HepG2 (cell line): Measurements from ENCODE around the gene KLHL33. TPM values are rescaled to one million over a fixed set of nuclear protein-coding genes. Genes with fewer than 3 reads are reported as not detected.

ENCODE experiments used
- BORCS8-MEF2B ChIP-seq: sonication (generic); formaldehyde crosslinking; IDR thresholded peaks from 2 replicates; pipeline ENCODE4 v1.8.0; 2022; ENCODE audit warnings: mild to moderate bottlenecking, missing genetic modification reagents
- CERS6 ChIP-seq: sonication (generic); formaldehyde crosslinking; IDR thresholded peaks from 2 replicates; pipeline ENCODE4 v1.5.0; 2020; ENCODE audit warnings: missing genetic modification reagents
- IKZF4 ChIP-seq: sonication (generic); formaldehyde crosslinking; IDR thresholded peaks from 2 replicates; pipeline ENCODE4 v1.5.1; 2020; ENCODE audit warnings: borderline replicate concordance, mild to moderate bottlenecking, low read depth, missing genetic modification reagents; ENCODE audit errors: not compliant biosample characterization
- KDM6A ChIP-seq: IDR thresholded peaks from 2 replicates; pipeline ENCODE4 v1.6.1; 2016; ENCODE audit warnings: low read depth
- MAZ ChIP-seq, 2 experiments: sonication (generic) in 1 of 2; formaldehyde crosslinking in 1 of 2; IDR thresholded peaks; 2 replicates each; pipeline versions ENCODE4 v1.5.0 to v1.6.1; 2012 to 2020; ENCODE audit warnings: low read depth in 2 of 2, mild to moderate bottlenecking in 2 of 2, borderline replicate concordance in 1 of 2, improper control_type of control experiment in 1 of 2, low read length in 1 of 2, missing genetic modification reagents in 1 of 2, moderate library complexity in 1 of 2
- MLXIP ChIP-seq: sonication (generic); formaldehyde crosslinking; IDR thresholded peaks from 2 replicates; pipeline ENCODE4 v1.9.0; 2021; ENCODE audit warnings: missing genetic modification reagents, borderline replicate concordance
- PAF1 ChIP-seq: IDR thresholded peaks from 2 replicates; pipeline ENCODE4 v1.6.1; 2016; ENCODE audit warnings: missing genetic modification reagents, missing compliant biosample characterization
- RBAK ChIP-seq: sonication (generic); formaldehyde crosslinking; IDR thresholded peaks from 2 replicates; pipeline ENCODE4 v1.5.1; 2020; ENCODE audit warnings: mild to moderate bottlenecking, missing genetic modification reagents
- SOX6 ChIP-seq, 2 experiments: fragments of 450-650 bp in 1 of 2; sonication (generic) in 1 of 2; formaldehyde crosslinking in 1 of 2; IDR thresholded peaks; 2 replicates each; pipeline versions ENCODE4 v1.4.0 to v1.6.1; 2017 to 2020; ENCODE audit warnings: antibody characterized with exemption in 1 of 2, mild to moderate bottlenecking in 1 of 2, missing genetic modification reagents in 1 of 2
- ZNF256 ChIP-seq: sonication (generic); formaldehyde crosslinking; conservative IDR thresholded peaks from 2 replicates; pipeline ENCODE4 v1.4.0; 2020; ENCODE audit warnings: missing genetic modification reagents
- ZNF263 ChIP-seq: sonication (generic); formaldehyde crosslinking; IDR thresholded peaks from 2 replicates; pipeline ENCODE4 v1.4.0; 2020; ENCODE audit warnings: missing genetic modification reagents
- ZNF547 ChIP-seq: sonication (generic); formaldehyde crosslinking; IDR thresholded peaks from 2 replicates; pipeline ENCODE4 v1.5.1; 2020; ENCODE audit warnings: mild to moderate bottlenecking, missing genetic modification reagents
- ZNF550 ChIP-seq: sonication (generic); formaldehyde crosslinking; IDR thresholded peaks from 2 replicates; pipeline ENCODE4 v1.4.0; 2020; ENCODE audit warnings: mild to moderate bottlenecking, missing genetic modification reagents, borderline replicate concordance
- ZNF75D ChIP-seq: sonication (generic); formaldehyde crosslinking; IDR thresholded peaks from 2 replicates; pipeline ENCODE4 v1.8.1; 2023; ENCODE audit warnings: missing genetic modification reagents, mild to moderate bottlenecking, borderline replicate concordance
- polyA plus RNA-seq, 8 experiments: library from polyadenylated mRNA; depleted of rRNA in 3 of 8; stranded (reverse) in 7 of 8; unstranded in 1 of 8; fragments of >200 nt; fragmentation: Illumina TruSeq in 4 of 8; extraction: Trizol in 4 of 8; gene quantifications; 2 replicates each; pipeline versions ENCODE4 v1.2.1 to v1.2.3, GENCODE V29; 2011 to 2016; ENCODE audit warnings: low read depth in 4 of 8, missing spikeins in 1 of 8, mixed read lengths in 1 of 8; ENCODE audit not compliant: insufficient read depth in 1 of 8
- total RNA-seq, 5 experiments: library from RNA; depleted of rRNA; stranded (reverse); fragments of >200 nt; fragmentation: Illumina TruSeq; extraction: Trizol; gene quantifications; 2 replicates each; pipeline ENCODE4 v1.2.3, GENCODE V29; 2016; ENCODE audit warnings: low read depth in 1 of 5
- TF ChIP-seq, protein P1 (sequence below): sonication (generic); formaldehyde crosslinking; IDR thresholded peaks from 2 replicates; pipeline ENCODE4 v1.4.0; 2020; ENCODE audit warnings: mild to moderate bottlenecking, missing genetic modification reagents
- TF ChIP-seq, protein P2 (sequence below): sonication (generic); formaldehyde crosslinking; IDR thresholded peaks from 2 replicates; pipeline ENCODE4 v1.5.1; 2020; ENCODE audit warnings: mild to moderate bottlenecking, moderate library complexity, missing genetic modification reagents

The KLHL33 gene
- total and polyA plus RNA-seq, 2 of the 13 experiments (the other 11 are each of a cell fraction or from before 2014, with no cell fraction given): not detected

DNA sequence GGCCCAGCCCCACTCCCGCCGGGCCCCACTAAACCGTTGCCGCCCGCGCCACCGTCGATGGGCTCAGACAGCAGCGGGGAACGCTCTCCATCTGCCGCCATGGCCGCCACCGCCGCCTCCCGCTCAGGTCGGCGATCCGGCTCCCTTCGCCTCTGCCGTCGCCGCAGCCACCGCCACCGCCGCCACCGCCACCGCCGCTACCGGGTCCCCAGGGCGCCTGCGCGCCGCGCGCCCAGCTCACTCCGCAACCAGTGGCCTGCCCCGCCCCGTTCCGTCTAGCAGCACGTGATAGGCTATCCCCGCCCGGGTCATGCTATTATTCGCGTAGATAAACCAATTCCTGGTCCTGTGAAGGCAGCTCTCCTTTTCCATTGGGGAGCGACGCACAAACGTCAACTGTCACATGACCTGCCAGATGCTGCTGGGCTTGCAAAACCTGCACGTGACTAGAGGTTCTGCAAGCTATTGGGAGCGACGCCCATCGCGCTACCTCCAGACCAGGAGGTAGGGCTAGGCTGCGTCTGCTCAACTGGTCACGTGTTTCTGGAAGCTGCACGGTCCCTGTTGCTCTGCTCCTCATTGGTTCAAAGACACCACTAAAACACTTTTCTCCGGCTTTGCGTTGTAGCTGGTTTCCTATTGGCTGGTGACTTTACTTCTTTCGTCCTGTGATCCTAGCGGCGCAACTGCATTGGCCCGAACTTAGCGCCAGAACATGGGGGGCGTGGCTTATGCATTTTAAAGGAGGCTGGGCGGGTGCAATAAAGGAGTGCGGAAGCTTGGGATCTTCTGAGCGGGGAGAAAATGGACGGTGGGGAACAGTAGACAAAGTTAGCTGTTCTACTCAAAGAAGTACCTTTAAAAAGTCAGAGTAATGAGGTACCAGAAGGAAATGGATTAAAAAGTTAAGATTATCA, 25.5 kb upstream of the KLHL33 start, which contains the start of gene PIP4P1 (continued):
- TF ChIP-seq, protein P1, sequence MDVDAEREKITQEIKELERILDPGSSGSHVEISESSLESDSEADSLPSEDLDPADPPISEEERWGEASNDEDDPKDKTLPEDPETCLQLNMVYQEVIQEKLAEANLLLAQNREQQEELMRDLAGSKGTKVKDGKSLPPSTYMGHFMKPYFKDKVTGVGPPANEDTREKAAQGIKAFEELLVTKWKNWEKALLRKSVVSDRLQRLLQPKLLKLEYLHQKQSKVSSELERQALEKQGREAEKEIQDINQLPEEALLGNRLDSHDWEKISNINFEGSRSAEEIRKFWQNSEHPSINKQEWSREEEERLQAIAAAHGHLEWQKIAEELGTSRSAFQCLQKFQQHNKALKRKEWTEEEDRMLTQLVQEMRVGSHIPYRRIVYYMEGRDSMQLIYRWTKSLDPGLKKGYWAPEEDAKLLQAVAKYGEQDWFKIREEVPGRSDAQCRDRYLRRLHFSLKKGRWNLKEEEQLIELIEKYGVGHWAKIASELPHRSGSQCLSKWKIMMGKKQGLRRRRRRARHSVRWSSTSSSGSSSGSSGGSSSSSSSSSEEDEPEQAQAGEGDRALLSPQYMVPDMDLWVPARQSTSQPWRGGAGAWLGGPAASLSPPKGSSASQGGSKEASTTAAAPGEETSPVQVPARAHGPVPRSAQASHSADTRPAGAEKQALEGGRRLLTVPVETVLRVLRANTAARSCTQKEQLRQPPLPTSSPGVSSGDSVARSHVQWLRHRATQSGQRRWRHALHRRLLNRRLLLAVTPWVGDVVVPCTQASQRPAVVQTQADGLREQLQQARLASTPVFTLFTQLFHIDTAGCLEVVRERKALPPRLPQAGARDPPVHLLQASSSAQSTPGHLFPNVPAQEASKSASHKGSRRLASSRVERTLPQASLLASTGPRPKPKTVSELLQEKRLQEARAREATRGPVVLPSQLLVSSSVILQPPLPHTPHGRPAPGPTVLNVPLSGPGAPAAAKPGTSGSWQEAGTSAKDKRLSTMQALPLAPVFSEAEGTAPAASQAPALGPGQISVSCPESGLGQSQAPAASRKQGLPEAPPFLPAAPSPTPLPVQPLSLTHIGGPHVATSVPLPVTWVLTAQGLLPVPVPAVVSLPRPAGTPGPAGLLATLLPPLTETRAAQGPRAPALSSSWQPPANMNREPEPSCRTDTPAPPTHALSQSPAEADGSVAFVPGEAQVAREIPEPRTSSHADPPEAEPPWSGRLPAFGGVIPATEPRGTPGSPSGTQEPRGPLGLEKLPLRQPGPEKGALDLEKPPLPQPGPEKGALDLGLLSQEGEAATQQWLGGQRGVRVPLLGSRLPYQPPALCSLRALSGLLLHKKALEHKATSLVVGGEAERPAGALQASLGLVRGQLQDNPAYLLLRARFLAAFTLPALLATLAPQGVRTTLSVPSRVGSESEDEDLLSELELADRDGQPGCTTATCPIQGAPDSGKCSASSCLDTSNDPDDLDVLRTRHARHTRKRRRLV (CRISPR knock-in tag): no peak; the same call in 1 of the 2 replicates
- TF ChIP-seq ZNF550 (CRISPR knock-in tag) (peak; percentile 86; the same call in 1 of the 2 replicates), IKZF4 (CRISPR knock-in tag) (peak; percentile 88), PAF1 (CRISPR knock-in tag) (no peak), ZNF75D (CRISPR knock-in tag) (no peak), MLXIP (no peak; the same call in 1 of the 2 replicates), CERS6 (CRISPR knock-in tag) (no peak), RBAK (CRISPR knock-in tag) (no peak), ZNF256 (CRISPR knock-in tag) (peak; percentile 65; the same call in 1 of the 2 replicates), ZNF547 (CRISPR knock-in tag) (peak; percentile 91), KDM6A (CRISPR knock-in tag) (no peak), SOX6 (IDR thresholded peaks at IDR 0.05) (no peak), SOX6 (CRISPR knock-in tag; IDR thresholded peaks at IDR 0.05) (peak; percentile 92), MAZ (IDR thresholded peaks at IDR 0.05; ENCODE audit: borderline replicate concordance, low read depth, low read length) (no peak), MAZ (CRISPR knock-in tag; IDR thresholded peaks at IDR 0.05; ENCODE audit: low read depth) (peak; percentile 95), BORCS8-MEF2B (CRISPR knock-in tag) (peak; percentile 87), ZNF263 (CRISPR knock-in tag) (peak; percentile 9; the same call in 1 of the 2 replicates)
- TF ChIP-seq, protein P2, sequence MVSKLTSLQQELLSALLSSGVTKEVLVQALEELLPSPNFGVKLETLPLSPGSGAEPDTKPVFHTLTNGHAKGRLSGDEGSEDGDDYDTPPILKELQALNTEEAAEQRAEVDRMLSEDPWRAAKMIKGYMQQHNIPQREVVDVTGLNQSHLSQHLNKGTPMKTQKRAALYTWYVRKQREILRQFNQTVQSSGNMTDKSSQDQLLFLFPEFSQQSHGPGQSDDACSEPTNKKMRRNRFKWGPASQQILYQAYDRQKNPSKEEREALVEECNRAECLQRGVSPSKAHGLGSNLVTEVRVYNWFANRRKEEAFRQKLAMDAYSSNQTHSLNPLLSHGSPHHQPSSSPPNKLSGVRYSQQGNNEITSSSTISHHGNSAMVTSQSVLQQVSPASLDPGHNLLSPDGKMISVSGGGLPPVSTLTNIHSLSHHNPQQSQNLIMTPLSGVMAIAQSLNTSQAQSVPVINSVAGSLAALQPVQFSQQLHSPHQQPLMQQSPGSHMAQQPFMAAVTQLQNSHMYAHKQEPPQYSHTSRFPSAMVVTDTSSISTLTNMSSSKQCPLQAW: peak; percentile 91
